HL-60 (cell line): ENCODE data around the gene LRRIQ1.

Source experiments
- DNase-seq, 2 experiments: peaks; one replicate each; pipeline ENCODE4 v3.0.0-alpha.2; 2010 to 2020; ENCODE audit warnings: low read depth in 1 of 2, low spot score in 1 of 2
- H3K27ac ChIP-seq: fragments of 250-450 bp; sonication (Bioruptor Pico); replicated peaks from 2 replicates; pipeline ENCODE4 v1.5.1; 2020; ENCODE audit warnings: mild to moderate bottlenecking, moderate library complexity
- H3K27me3 ChIP-seq: fragments of 250-450 bp; sonication (Bioruptor Pico); 2 replicates; pipeline ENCODE4 v1.5.1; 2021; ENCODE audit warnings: mild to moderate bottlenecking, moderate library complexity; ENCODE audit not compliant: insufficient read depth, poor library complexity, severe bottlenecking
- H3K4me3 ChIP-seq: replicated peaks from 2 replicates; pipeline ENCODE4 v1.5.1; 2011; ENCODE audit warnings: mild to moderate bottlenecking, control low read depth, low read length; ENCODE audit not compliant: insufficient read depth
- GABPA ChIP-seq: IDR thresholded peaks from 2 replicates; pipeline ENCODE4 v1.6.1; 2012; ENCODE audit warnings: low read depth
- POLR2AphosphoS5 ChIP-seq: IDR thresholded peaks from 2 replicates; pipeline ENCODE4 v1.6.1; 2012; ENCODE audit warnings: low read depth
- SPI1 ChIP-seq: IDR thresholded peaks from 2 replicates; pipeline ENCODE4 v1.6.1; 2012; ENCODE audit warnings: low read depth, mild to moderate bottlenecking, borderline replicate concordance
- TF ChIP-seq, protein P1 (sequence below): IDR thresholded peaks from 2 replicates; pipeline ENCODE4 v1.6.1; 2012; ENCODE audit warnings: low read depth; ENCODE audit not compliant: insufficient replicate concordance
- TF ChIP-seq, protein P2 (sequence below): IDR thresholded peaks from one replicate; pipeline ENCODE4 v1.5.1; 2011; ENCODE audit warnings: low read length, control low read depth, inconsistent platforms; ENCODE audit not compliant: insufficient read depth

Gene LRRIQ1

DNA sequence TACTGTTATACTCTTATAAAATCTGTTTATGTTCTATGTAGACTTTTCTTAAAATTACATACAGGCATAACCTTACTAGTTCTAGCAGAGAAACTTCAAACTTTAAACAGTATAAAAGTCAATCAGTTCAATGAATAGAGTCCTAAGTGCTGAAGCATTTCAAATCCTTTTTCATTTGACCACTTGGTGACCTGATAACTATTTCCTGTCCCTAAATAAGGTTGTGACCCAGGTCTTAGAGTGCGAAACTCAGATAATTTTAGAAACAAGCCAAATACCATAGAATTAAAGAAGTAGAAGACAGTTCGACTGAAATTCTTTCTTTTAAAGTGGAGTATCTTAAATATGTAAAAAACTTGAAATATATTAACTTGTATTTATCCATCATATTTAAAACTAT, 147.7 kb downstream of the LRRIQ1 start:
- no peak overlapping the region for H3K4me3 ChIP-seq
- TF ChIP-seq GABPA, result no peak
- TF ChIP-seq SPI1, result no peak
- TF ChIP-seq POLR2AphosphoS5, result no peak
- TF ChIP-seq, protein P1, sequence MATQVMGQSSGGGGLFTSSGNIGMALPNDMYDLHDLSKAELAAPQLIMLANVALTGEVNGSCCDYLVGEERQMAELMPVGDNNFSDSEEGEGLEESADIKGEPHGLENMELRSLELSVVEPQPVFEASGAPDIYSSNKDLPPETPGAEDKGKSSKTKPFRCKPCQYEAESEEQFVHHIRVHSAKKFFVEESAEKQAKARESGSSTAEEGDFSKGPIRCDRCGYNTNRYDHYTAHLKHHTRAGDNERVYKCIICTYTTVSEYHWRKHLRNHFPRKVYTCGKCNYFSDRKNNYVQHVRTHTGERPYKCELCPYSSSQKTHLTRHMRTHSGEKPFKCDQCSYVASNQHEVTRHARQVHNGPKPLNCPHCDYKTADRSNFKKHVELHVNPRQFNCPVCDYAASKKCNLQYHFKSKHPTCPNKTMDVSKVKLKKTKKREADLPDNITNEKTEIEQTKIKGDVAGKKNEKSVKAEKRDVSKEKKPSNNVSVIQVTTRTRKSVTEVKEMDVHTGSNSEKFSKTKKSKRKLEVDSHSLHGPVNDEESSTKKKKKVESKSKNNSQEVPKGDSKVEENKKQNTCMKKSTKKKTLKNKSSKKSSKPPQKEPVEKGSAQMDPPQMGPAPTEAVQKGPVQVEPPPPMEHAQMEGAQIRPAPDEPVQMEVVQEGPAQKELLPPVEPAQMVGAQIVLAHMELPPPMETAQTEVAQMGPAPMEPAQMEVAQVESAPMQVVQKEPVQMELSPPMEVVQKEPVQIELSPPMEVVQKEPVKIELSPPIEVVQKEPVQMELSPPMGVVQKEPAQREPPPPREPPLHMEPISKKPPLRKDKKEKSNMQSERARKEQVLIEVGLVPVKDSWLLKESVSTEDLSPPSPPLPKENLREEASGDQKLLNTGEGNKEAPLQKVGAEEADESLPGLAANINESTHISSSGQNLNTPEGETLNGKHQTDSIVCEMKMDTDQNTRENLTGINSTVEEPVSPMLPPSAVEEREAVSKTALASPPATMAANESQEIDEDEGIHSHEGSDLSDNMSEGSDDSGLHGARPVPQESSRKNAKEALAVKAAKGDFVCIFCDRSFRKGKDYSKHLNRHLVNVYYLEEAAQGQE, result no peak
- TF ChIP-seq, protein P2, sequence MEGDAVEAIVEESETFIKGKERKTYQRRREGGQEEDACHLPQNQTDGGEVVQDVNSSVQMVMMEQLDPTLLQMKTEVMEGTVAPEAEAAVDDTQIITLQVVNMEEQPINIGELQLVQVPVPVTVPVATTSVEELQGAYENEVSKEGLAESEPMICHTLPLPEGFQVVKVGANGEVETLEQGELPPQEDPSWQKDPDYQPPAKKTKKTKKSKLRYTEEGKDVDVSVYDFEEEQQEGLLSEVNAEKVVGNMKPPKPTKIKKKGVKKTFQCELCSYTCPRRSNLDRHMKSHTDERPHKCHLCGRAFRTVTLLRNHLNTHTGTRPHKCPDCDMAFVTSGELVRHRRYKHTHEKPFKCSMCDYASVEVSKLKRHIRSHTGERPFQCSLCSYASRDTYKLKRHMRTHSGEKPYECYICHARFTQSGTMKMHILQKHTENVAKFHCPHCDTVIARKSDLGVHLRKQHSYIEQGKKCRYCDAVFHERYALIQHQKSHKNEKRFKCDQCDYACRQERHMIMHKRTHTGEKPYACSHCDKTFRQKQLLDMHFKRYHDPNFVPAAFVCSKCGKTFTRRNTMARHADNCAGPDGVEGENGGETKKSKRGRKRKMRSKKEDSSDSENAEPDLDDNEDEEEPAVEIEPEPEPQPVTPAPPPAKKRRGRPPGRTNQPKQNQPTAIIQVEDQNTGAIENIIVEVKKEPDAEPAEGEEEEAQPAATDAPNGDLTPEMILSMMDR, result no peak
- no peak overlapping the region for H3K27ac ChIP-seq
- no peak for DNase-seq
- H3K27me3 ChIP-seq, result no peaks in the 10 kb centered on the region

DNA sequence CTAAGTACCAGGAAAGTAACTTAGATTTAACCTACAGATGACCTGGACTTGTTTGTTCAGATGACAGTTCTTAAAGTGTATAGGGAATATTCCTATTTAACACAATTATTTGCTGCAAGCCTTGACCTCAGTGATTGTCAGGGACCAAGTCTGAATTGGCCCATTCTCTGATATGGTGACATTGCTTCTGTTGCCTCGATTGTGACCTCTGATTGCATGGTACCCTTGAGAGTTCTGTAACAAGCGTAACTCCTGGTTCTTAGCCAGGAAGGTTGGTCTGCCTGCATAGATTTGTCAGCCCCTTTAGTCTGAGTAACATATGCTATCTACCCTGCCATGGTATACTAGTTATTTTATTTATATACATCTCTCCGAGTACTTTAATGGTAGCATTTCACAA, 150.1 kb downstream of the LRRIQ1 start:
- TF ChIP-seq, protein P2, result no peak
- TF ChIP-seq, protein P1, result no peak
- TF ChIP-seq SPI1 (no peak), GABPA (no peak)
- no peak overlapping the region for H3K4me3 ChIP-seq
- no peak for DNase-seq
- H3K27me3 ChIP-seq, result no peaks in the 10 kb centered on the region
- no peak overlapping the region for H3K27ac ChIP-seq

DNA sequence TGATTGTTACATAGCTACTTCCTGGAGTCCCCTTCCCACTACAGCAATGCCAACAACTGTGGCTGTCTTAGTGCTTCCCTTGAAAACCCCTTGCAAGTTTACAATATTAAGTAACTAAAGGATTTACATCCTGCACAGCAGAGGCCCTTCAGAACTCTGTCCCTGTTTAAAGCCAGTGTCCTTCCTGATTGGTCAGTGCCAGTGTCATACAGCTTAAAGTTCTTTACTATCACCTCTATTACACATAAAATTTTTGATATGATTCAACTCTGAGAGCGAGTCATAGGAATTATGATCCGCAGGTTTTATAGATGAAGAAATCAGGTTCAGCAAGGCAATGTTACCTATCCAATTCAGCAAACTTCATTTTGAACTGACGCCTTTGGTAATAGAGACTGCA, 152.5 kb downstream of the LRRIQ1 start:
- no peak for DNase-seq
- Histone ChIP-seq H3K4me3 (no peak overlapping the region), H3K27me3 (no peaks in the 10 kb centered on the region), H3K27ac (no peak overlapping the region)
- TF ChIP-seq, protein P1, result no peak
- TF ChIP-seq SPI1 (no peak), GABPA (no peak), POLR2AphosphoS5 (no peak)
- TF ChIP-seq, protein P2, result no peak
